HAP-1 (cell line): ENCODE measurements around the gene GARIN5B.

Source experiments
- DNase-seq, 2 experiments: peaks; one replicate each; pipeline ENCODE4 v3.0.0-alpha.2; 2016 to 2020; ENCODE audit warnings: low spot score in 2 of 2
- H3K27me3 ChIP-seq: fragments of 250-450 bp; sonication (Bioruptor Pico); 2 replicates; pipeline ENCODE4 v1.5.1; 2020; ENCODE audit warnings: low read depth, mild to moderate bottlenecking, moderate library complexity
- H3K36me3 ChIP-seq: fragments of 250-450 bp; sonication (Bioruptor Pico); replicated peaks from 2 replicates; pipeline ENCODE4 v1.5.1; 2020; ENCODE audit warnings: mild to moderate bottlenecking
- H3K4me1 ChIP-seq: fragments of 250-450 bp; sonication (Bioruptor Pico); 2 replicates; pipeline ENCODE4 v1.5.1; 2020; ENCODE audit warnings: mild to moderate bottlenecking
- H3K4me3 ChIP-seq: fragments of 250-450 bp; sonication (Bioruptor Pico); 2 replicates; pipeline ENCODE4 v1.5.1; 2020; ENCODE audit warnings: mild to moderate bottlenecking, moderate library complexity
- H3K9me3 ChIP-seq: fragments of 250-450 bp; sonication (Bioruptor Pico); 2 replicates; pipeline ENCODE4 v1.5.1; 2020; ENCODE audit warnings: mild to moderate bottlenecking, moderate library complexity
- in situ Hi-C: fragments of 300-500 bp; cut with MboI; formaldehyde crosslinking; loops from 3 replicates; pipeline ENCODE4 v1.14.3; 2020; ENCODE audit warnings: low sequenced_read_pairs, inconsistent platforms, mixed read lengths

Gene GARIN5B

GRCh38 chr19:55398200-55398925 lies 35.3 kb upstream of the GARIN5B start:
- in situ Hi-C loops, result no loop called here
- Histone ChIP-seq H3K4me3 (no peak overlapping the region), H3K4me1 (no peaks in the 10 kb centered on the region; the same call in 1 of the 2 replicates), H3K27me3 (no peaks in the 10 kb centered on the region), H3K36me3 (peaks cover 28% of the 10 kb centered on the region), H3K9me3 (no peaks in the 10 kb centered on the region)
- DNase-seq, result no peak

- no peaks in the 10 kb centered on the region for H3K9me3 ChIP-seq
- H3K4me1 ChIP-seq, result peaks cover 17% of the 10 kb centered on the region
- no peak for DNase-seq
- H3K27me3 ChIP-seq, result no peaks in the 10 kb centered on the region
- H3K4me3 ChIP-seq, result no peak overlapping the region
- H3K36me3 ChIP-seq, result peaks cover 33% of the 10 kb centered on the region
- in situ Hi-C loops, result no loop called here
Measured at GRCh38 chr19:55392820-55393761, 30.0 kb upstream of the GARIN5B start.

- DNase-seq, result no peak
- Histone ChIP-seq H3K27me3 (no peaks in the 10 kb centered on the region), H3K4me1 (peaks cover 27% of the 10 kb centered on the region), H3K4me3 (no peak overlapping the region), H3K36me3 (peaks cover 44% of the 10 kb centered on the region), H3K9me3 (no peaks in the 10 kb centered on the region)
- in situ Hi-C loops, result no loop called here
Measured at GRCh38 chr19:55391702-55392615, 28.9 kb upstream of the GARIN5B start.

- DNase-seq, result no peak
- Histone ChIP-seq H3K4me1 (peaks cover 27% of the 10 kb centered on the region), H3K27me3 (no peaks in the 10 kb centered on the region), H3K4me3 (no peak overlapping the region), H3K9me3 (no peaks in the 10 kb centered on the region), H3K36me3 (peaks cover 52% of the 10 kb centered on the region)
- in situ Hi-C loops, result no loop called here
Measured at GRCh38 chr19:55391191-55391670, 28.2 kb upstream of the GARIN5B start.

GRCh38 chr19:55390461-55390880 lies 27.4 kb upstream of the GARIN5B start:
- Histone ChIP-seq H3K9me3 (no peaks in the 10 kb centered on the region), H3K4me3 (no peak overlapping the region), H3K4me1 (peaks cover 27% of the 10 kb centered on the region), H3K27me3 (no peaks in the 10 kb centered on the region), H3K36me3 (peaks cover 56% of the 10 kb centered on the region)
- in situ Hi-C loops, result no loop called here
- DNase-seq, result peak in 1 of 2 experiments; percentile 63

- peaks cover 31% of the 10 kb centered on the region for H3K4me1 ChIP-seq
- H3K36me3 ChIP-seq, result peaks cover 56% of the 10 kb centered on the region
- H3K4me3 ChIP-seq, result no peak overlapping the region
- H3K9me3 ChIP-seq, result no peaks in the 10 kb centered on the region
- H3K27me3 ChIP-seq, result no peaks in the 10 kb centered on the region
- DNase-seq, result no peak
- in situ Hi-C loops, result loop anchor here (10.0 kb wide), 1 partner anchor 85 kb away; no protein-coding TSS in a partner anchor
Measured at GRCh38 chr19:55389386-55390317, 26.6 kb upstream of the GARIN5B start.

GRCh38 chr19:55387736-55388497 lies 24.9 kb upstream of the GARIN5B start:
- Histone ChIP-seq H3K4me3 (peak overlapping the region; percentile 88), H3K27me3 (no peaks in the 10 kb centered on the region), H3K9me3 (no peaks in the 10 kb centered on the region), H3K36me3 (peaks cover 56% of the 10 kb centered on the region), H3K4me1 (peaks cover 38% of the 10 kb centered on the region)
- in situ Hi-C loops, result loop anchor here (10.0 kb wide), 1 partner anchor 83 kb away; no protein-coding TSS in a partner anchor
- no peak for DNase-seq

- no peak for DNase-seq
- Histone ChIP-seq H3K9me3 (no peaks in the 10 kb centered on the region; the same call in 1 of the 2 replicates), H3K27me3 (no peaks in the 10 kb centered on the region), H3K4me1 (peaks cover 34% of the 10 kb centered on the region), H3K4me3 (peak overlapping the region; percentile 88), H3K36me3 (peaks cover 56% of the 10 kb centered on the region)
- in situ Hi-C loops, result loop anchor here (10.0 kb wide), 1 partner anchor 82 kb away; no protein-coding TSS in a partner anchor
Measured at GRCh38 chr19:55386493-55386971, 23.5 kb upstream of the GARIN5B start.

GRCh38 chr19:55385724-55386492 lies 22.8 kb upstream of the GARIN5B start, which contains the start of gene RPL28:
Gene RPL28, plus strand, starts transcription at chr19:55385932. Its CDS starts 426 bp downstream, at chr19:55386358.
- Histone ChIP-seq H3K9me3 (no peaks in the 10 kb centered on the region; the same call in 1 of the 2 replicates), H3K36me3 (peaks cover 51% of the 10 kb centered on the region), H3K27me3 (no peaks in the 10 kb centered on the region), H3K4me3 (peak within 1 kb of the TSS; percentile 88), H3K4me1 (peaks cover 31% of the 10 kb centered on the region)
- peak; percentile 95 to 98 for DNase-seq
- in situ Hi-C loops, result loop anchor here (10.0 kb wide), 1 partner anchor 81 kb away; no protein-coding TSS in a partner anchor

- H3K4me1 ChIP-seq, result peaks cover 29% of the 10 kb centered on the region
- H3K36me3 ChIP-seq, result peaks cover 43% of the 10 kb centered on the region
- peak overlapping the region; percentile 88 for H3K4me3 ChIP-seq
- peak; percentile 89 to 99 for DNase-seq
- H3K27me3 ChIP-seq, result no peaks in the 10 kb centered on the region
- H3K9me3 ChIP-seq, result no peaks in the 10 kb centered on the region; the same call in 1 of the 2 replicates
- in situ Hi-C loops, result loop anchor here (10.0 kb wide), 1 partner anchor 80 kb away; no protein-coding TSS in a partner anchor
Measured at GRCh38 chr19:55384920-55385723, 22.1 kb upstream of the GARIN5B start.
